NCI-H1694 treated with DMSO at 0.1 percent for 48 hours (cell line): ENCODE measurements around the gene ELANE.
"Not testable (repeated sequence)": the region's sequence is repeated elsewhere in the genome, so short reads cannot be mapped to it uniquely, and the experiment has no call there.

ENCODE experiments used
- DNase-seq: peaks from one replicate; lab custom pipeline; 2025; lab: John Stamatoyannopoulos, UW

Gene ELANE

DNA sequence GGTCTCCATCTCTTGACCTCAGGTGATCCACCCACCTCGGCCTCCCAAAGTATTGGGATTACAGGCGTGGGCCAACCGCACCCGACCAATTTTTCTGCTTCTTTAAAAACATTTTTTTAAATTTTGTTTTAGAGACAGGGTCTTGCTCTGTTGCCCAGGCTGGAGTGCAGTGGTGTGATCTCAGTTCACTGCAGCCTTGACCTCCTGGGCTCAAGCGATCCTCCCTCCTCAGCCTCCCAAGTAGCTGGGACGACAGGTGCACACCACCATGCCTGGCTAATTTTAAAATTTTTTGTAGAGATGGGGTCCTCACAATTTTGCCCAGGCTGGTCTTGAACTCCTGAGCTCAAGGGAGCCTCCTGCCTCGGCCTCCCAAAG lies 9.3 kb upstream of the ELANE start:
- not testable (repeated sequence) for DNase-seq

- DNase-seq: no peak
These were observed 8.8 kb upstream of the ELANE start for GRCh38 chr19:843180-843835.

DNA sequence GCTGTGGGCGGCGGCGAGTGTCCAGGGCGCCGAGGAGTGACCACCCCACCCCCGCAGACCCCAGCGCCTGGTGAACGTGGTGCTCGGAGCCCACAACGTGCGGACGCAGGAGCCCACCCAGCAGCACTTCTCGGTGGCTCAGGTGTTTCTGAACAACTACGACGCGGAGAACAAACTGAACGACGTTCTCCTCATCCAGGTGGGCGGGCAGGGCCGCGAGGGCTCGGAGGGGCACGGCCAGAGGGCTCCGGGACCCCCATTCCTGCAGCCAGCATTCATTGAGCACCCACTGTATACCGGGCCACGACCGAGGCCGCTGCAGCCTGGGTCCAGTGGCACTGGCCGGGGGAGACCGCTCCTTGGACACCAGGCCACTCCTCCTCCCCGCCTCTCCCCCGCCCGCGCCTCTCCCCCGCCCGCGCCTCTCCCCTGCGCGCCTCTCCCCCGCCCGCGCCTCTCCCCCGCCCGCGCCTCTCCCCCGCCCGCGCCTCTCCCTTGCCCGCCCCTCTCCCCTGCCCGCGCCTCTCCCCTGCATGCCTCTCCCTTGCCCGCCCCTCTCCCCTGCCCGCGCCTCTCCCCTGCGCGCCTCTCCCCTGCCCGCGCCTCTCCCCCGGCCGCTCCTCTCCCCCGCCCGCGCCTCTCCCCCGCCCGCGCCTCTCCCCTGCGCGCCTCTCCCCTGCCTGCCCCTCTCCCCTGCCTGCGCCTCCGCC lies 8.1 kb upstream of the ELANE start:
- DNase-seq: no peak

DNA sequence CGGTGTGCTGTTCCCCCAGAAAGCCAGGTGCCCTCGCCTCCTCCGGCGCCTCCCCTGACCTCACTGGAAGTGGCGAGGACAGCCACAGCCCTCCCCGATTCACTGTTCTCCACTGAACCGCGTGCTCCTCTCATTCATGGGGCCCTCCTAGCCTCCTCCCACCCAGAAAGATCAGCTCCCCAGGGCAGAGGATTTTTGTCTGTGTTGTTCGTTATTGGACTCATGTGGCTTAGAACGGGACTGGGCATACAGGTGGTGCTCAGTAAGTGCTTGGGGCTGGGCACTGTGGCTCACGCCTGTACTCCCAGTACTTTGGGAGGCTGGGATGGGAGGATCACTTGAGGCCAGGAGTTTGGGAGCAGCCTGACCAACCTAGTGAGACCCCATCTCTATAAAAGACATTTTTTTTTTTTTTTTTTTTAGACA lies 7.5 kb upstream of the ELANE start:
- DNase-seq: no peak

GRCh38 chr19:845707-846521 lies 6.2 kb upstream of the ELANE start:
- DNase-seq: no peak

DNA sequence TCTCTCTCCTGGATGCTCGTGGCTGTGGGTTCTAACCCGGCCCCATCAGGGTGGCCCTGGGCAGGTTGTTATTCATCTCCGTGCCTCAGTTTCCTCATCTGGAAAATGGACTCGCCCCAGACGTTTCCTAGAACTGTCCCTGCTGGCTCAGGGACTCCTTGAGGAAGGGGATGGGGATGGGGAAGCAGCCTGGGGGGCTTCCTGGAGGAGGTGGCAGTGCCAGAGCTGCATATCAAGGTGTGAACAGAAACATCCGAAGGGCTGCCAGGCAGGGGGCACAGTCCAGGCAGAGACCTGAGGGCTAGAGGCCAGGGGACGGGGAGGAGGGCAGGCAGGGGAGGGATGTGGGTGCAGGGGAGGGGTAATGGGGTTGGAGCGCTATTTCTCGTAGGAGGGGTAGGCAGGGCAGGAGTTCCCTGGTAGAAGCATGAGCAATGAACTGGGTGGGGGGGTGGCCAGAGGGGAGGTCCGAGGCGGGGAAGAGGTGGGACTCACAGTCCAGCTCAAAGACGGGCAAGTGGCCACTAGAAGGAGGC lies 3.6 kb upstream of the ELANE start:
- no peak for DNase-seq

- not testable (repeated sequence) for DNase-seq
These were observed 2.9 kb upstream of the ELANE start for GRCh38 chr19:849195-849594.

- DNase-seq: no peak
These were observed 1.7 kb upstream of the ELANE start for GRCh38 chr19:850221-850978.

DNA sequence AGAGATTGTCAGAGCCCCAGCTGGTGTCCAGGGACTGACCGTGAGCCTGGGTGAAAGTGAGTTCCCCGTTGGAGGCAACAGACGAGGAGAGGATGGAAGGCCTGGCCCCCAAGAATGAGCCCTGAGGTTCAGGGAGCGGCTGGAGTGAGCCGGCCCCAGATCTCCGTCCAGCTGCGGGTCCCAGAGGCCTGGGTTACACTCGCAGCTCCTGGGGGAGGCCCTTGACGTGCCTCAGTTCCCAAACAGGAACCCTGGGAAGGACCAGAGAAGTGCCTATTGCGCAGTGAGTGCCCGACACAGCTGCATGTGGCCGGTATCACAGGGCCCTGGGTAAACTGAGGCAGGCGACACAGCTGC lies 1.1 kb upstream of the ELANE start:
- no peak for DNase-seq

DNA sequence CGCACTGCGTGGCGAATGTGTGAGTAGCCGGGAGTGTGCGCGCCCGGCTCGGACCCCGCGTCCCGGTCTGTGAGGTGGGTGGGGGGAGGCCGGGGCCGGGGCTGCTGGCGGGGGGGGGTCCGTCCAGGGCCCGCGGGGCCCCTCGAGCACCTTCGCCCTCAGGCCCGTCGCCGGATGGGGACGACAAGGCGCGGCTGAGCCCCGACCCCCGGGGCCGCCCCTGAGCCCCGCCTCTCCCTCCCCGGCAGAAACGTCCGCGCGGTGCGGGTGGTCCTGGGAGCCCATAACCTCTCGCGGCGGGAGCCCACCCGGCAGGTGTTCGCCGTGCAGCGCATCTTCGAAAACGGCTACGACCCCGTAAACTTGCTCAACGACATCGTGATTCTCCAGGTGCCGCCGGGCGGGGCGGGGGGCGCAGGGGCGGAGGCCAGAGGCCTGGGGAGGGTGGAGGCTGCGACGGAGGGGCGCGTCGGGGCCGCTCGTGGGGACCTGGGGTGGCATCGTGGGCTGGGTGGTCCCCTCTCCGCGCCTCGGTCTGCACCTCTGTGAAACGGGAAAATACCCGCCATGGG lies 997 bp downstream of the ELANE start:
- no peak for DNase-seq

GRCh38 chr19:853614-854220 lies 1.6 kb downstream of the ELANE start:
- DNase-seq: not testable (repeated sequence)

GRCh38 chr19:854549-854948 lies 2.4 kb downstream of the ELANE start:
- DNase-seq: no peak

- no peak for DNase-seq
These were observed 3.0 kb downstream of the ELANE start for GRCh38 chr19:855142-855541.

GRCh38 chr19:855566-856120 lies 3.5 kb downstream of the ELANE start:
- DNase-seq: no peak

DNA sequence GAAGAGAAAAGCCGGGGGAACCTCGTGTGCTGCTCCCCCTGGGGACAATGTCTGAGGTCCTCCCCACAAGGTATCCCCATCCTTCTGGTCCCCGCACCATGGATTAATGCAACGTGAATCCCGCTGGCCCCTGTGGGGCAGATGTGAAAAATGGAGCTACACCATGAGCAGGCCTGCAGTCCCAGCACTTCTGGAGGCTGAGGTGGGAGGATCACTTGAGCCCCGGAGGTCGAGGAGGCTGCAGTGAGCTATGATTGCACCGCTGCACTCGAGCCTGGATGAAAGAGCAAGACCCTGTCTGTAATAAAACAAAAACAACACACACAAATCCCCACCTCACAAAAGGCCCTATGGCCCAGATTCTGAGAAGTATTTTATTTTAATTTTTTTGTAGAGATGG lies 6.2 kb downstream of the ELANE start:
- no peak for DNase-seq

GRCh38 chr19:858868-859843 lies 7.1 kb downstream of the ELANE start, which contains the start of gene CFD:
Gene CFD (plus strand): TSS chr19:859664. CDS start chr19:859690, 26 bp downstream.
- DNase-seq: no peak

- DNase-seq: no peak
These were observed 9.1 kb downstream of the ELANE start for GRCh38 chr19:861141-861755.

GRCh38 chr19:861756-862580 lies 9.9 kb downstream of the ELANE start:
- no peak for DNase-seq
